Omental fat pad (tissue), 4 donors: ENCODE data around the gene CSF1. TPM values are rescaled to one million over a fixed set of nuclear protein-coding genes. Genes with fewer than 3 reads are reported as not detected.

Experiments
- ATAC-seq: fragments of 150-250 bp; one replicate; pipeline ENCODE4 v1.9.1; 2016; ENCODE audit warnings: mild to moderate bottlenecking, moderate library complexity; ENCODE audit not compliant: low FRiP score
- DNase-seq: peaks from one replicate; pipeline ENCODE4 v3.0.0-alpha.2; 2019; ENCODE audit warnings: low spot score
- CTCF ChIP-seq, 3 donors: fragments of 450-650 bp; IDR thresholded peaks; one replicate each; pipeline ENCODE4 v1.5.1; 2016 to 2017; ENCODE audit warnings: antibody characterized with exemption in 3 of 3, mild to moderate bottlenecking in 3 of 3, moderate library complexity in 2 of 3
- total RNA-seq, 4 donors: library from RNA; depleted of rRNA; stranded (reverse); fragments of >200 nt; gene quantifications; one replicate each; pipeline ENCODE4 v1.1.0, GENCODE V29; 2016

Gene CSF1
- total RNA-seq, 4 donors from 2014 or later, result 103 to 158 (median 118) TPM

GRCh38 chr1:109902204-109902985, 8.3 kb upstream of the CSF1 start:
- no peak for ATAC-seq
- no peak for DNase-seq
- no peak for TF ChIP-seq CTCF (IDR thresholded peaks at IDR 0.05)

GRCh38 chr1:109903376-109903930, 7.2 kb upstream of the CSF1 start:
- ATAC-seq (no peak), DNase-seq (no peak)
- TF ChIP-seq CTCF (IDR thresholded peaks at IDR 0.05), result no peak

- TF ChIP-seq CTCF (IDR thresholded peaks at IDR 0.05), result no peak
- DNase-seq, result no peak
- no peak for ATAC-seq
Observed at GRCh38 chr1:109904105-109904817, 6.4 kb upstream of the CSF1 start.

- no peak for TF ChIP-seq CTCF (IDR thresholded peaks at IDR 0.05)
- ATAC-seq, result no peak
- DNase-seq, result no peak
Observed at GRCh38 chr1:109905491-109905890, 5.2 kb upstream of the CSF1 start.

- DNase-seq (no peak), ATAC-seq (no peak)
- TF ChIP-seq CTCF (IDR thresholded peaks at IDR 0.05), result no peak
Observed at GRCh38 chr1:109906160-109906838, 4.3 kb upstream of the CSF1 start.

GRCh38 chr1:109906839-109907180, 3.8 kb upstream of the CSF1 start:
- ATAC-seq (no peak), DNase-seq (no peak)
- TF ChIP-seq CTCF (IDR thresholded peaks at IDR 0.05), result no peak
